Measurements from ENCODE around the gene TPK1. TPM values are rescaled to one million over a fixed set of nuclear protein-coding genes. Genes with fewer than 3 reads are reported as not detected.

TPK1 gene
- total and polyA plus RNA-seq, 2 of the 8 experiments (the other 6 are each of a cell fraction or from before 2014, with no cell fraction given), result 1.9 to 2.7 TPM

DNA sequence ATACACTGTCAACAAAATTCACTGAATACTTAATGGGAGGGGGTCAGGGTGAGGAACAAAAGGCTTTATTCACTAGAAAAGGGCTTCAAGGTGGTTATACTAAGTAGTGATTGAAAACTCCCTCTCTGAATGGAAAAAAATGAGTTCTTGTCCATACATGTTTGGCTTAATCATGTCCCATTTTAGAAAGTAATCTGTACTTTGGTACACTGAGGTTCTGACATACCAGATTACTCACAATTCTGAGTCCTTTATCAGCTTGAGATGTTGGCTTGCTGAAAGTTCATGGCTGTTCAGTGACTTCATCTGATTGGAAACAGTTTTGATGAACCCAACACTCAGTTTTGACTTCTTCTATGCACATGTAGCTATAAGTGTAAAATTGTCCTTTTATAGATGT is 419.5 kb downstream of the TPK1 start:
- peaks cover 0 to 5% (median 0%) of the 10 kb centered on the region in 4 experiments; a peak in 2 of 8 replicates for H3K36me3 ChIP-seq (ENCODE audit: control insufficient read depth in 2 of 4, insufficient read depth in 4 of 4, low read length in 3 of 4)
- DNase-seq (ENCODE audit: low read depth in 1 of 2, low spot score in 2 of 2) (no peak), FAIRE-seq (no peak)
- H3K9me3 ChIP-seq (ENCODE audit: insufficient read depth in 2 of 2, low read depth in 1 of 2, low read length in 1 of 2), result peaks cover 4 to 7% of the 10 kb centered on the region in 2 experiments; a peak in 3 of 4 replicates
- no peaks in the 10 kb centered on the region for H3K23me2 ChIP-seq (ENCODE audit: low read depth, low read length)
- no peak overlapping the region for H3K18ac ChIP-seq (ENCODE audit: extremely low read depth, low read length)
- no peak overlapping the region for H2AFZ ChIP-seq (ENCODE audit: low read length)
- H3K23ac ChIP-seq (ENCODE audit: insufficient read length), result no peak overlapping the region
- H2BK20ac ChIP-seq (ENCODE audit: low read length), result no peak overlapping the region
- ChIA-PET CTCF (ENCODE audit: partially characterized antibody) (interaction anchor here (0.7 to 3.0 kb wide), 4 partner anchors 12 to 31 kb away, joined by 3 to 12 read pairs (median 3); no protein-coding TSS in a partner anchor), POLR2A (ENCODE audit: partially characterized antibody) (no interaction called here)
- H2AK5ac ChIP-seq (ENCODE audit: low read depth, low read length), result no peak overlapping the region
- no peak overlapping the region for H3K4ac ChIP-seq (replicated peaks; ENCODE audit: insufficient read length, low read depth, low read length)
- no peak overlapping the region for H3K14ac ChIP-seq (ENCODE audit: insufficient read length)
- H2BK12ac ChIP-seq (ENCODE audit: low read depth, low read length), result no peak overlapping the region
- H2BK120ac ChIP-seq (replicated peaks; ENCODE audit: low read depth, low read length), result no peak overlapping the region
- H3K79me2 ChIP-seq (ENCODE audit: control insufficient read depth in 1 of 2, insufficient read depth in 2 of 2, low read length in 2 of 2), result no peaks in the 10 kb centered on the region
- no peak overlapping the region for H4K8ac ChIP-seq (ENCODE audit: extremely low read depth, insufficient read depth, low read length)
- H2BK5ac ChIP-seq (ENCODE audit: low read depth, low read length), result no peak overlapping the region
- H3K4me1 ChIP-seq (replicated peaks in 1 of 4; ENCODE audit: control insufficient read depth in 3 of 4, insufficient read depth in 4 of 4, low read length in 3 of 4), result no peaks in the 10 kb centered on the region
- H3K56ac ChIP-seq (replicated peaks; ENCODE audit: insufficient read length, low read depth, low read length), result no peak overlapping the region
- H3K27ac ChIP-seq (ENCODE audit: low read depth, low read length), result no peak overlapping the region
- H3K79me1 ChIP-seq (ENCODE audit: low read depth, low read length), result no peaks in the 10 kb centered on the region
- H2BK15ac ChIP-seq (ENCODE audit: low read length), result no peak overlapping the region
- TF ChIP-seq EZH2 (IDR thresholded peaks at IDR 0.05; ENCODE audit: low read depth, low read length, severe bottlenecking), result no peak
- TF ChIP-seq, protein P1, sequence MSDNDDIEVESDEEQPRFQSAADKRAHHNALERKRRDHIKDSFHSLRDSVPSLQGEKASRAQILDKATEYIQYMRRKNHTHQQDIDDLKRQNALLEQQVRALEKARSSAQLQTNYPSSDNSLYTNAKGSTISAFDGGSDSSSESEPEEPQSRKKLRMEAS (IDR thresholded peaks at IDR 0.05), result no peak
- TF ChIP-seq CEBPB (IDR thresholded peaks at IDR 0.05; ENCODE audit: low read depth, low read length), result no peak
- TF ChIP-seq RNF2 (IDR thresholded peaks at IDR 0.05; ENCODE audit: borderline replicate concordance, low read depth, low read length, missing control alignments, poor library complexity, severe bottlenecking), result no peak
- TF ChIP-seq ASH2L (IDR thresholded peaks at IDR 0.05; ENCODE audit: low read length), result no peak
- TF ChIP-seq SUZ12 (IDR thresholded peaks at IDR 0.05; ENCODE audit: low read length), result no peak
- no peak for TF ChIP-seq E2F6 (IDR thresholded peaks at IDR 0.05)
- no peak for TF ChIP-seq CTCF (IDR thresholded peaks at IDR 0.05; ENCODE audit: control extremely low read depth in 1 of 3, insufficient read depth in 1 of 3, low read depth in 1 of 3, low read length in 3 of 3)
- no peak for TF ChIP-seq JUN (IDR thresholded peaks at IDR 0.05; ENCODE audit: low read depth, low read length)
- TF ChIP-seq SRF (IDR thresholded peaks at IDR 0.05; ENCODE audit: low read depth, low read length), result no peak
- TF ChIP-seq RFX5 (IDR thresholded peaks at IDR 0.05; ENCODE audit: borderline replicate concordance, low read depth, low read length), result no peak
- H3K4me2 ChIP-seq (ENCODE audit: insufficient read depth in 1 of 2, low read depth in 2 of 2, low read length in 2 of 2), result no peak overlapping the region
- no peak overlapping the region for H3K4me3 ChIP-seq (ENCODE audit: extremely low read depth in 1 of 4, insufficient read depth in 2 of 4, low read depth in 3 of 4, low read length in 4 of 4)
- no peak overlapping the region for H3K9ac ChIP-seq (replicated peaks in 1 of 4; ENCODE audit: extremely low read depth in 1 of 4, low read depth in 3 of 4, low read length in 3 of 4)
- no peaks in the 10 kb centered on the region for H3K27me3 ChIP-seq (replicated peaks in 1 of 4; ENCODE audit: control insufficient read depth in 3 of 4, extremely low read depth in 1 of 4, insufficient read depth in 3 of 4, low read length in 3 of 4)
- H4K5ac ChIP-seq (ENCODE audit: insufficient read length, low read depth, low read length), result no peak overlapping the region
- H4K91ac ChIP-seq (replicated peaks; ENCODE audit: insufficient read length, low read length), result no peak overlapping the region
- H4K20me1 ChIP-seq (replicated peaks in 1 of 2; ENCODE audit: control insufficient read depth in 1 of 2, insufficient read depth in 2 of 2, low read length in 2 of 2), result no peaks in the 10 kb centered on the region

All from H1 (cell line).